Fibroblast of pulmonary artery (primary cell): ENCODE results near the gene EYA2.

Experiments
- DNase-seq: peaks from one replicate; pipeline ENCODE4 v3.0.0-alpha.2; 2010; ENCODE audit warnings: low read depth
- H3K4me3 ChIP-seq: replicated peaks from 2 replicates; pipeline ENCODE4 v1.5.1; 2011; ENCODE audit warnings: low read depth, mild to moderate bottlenecking, control low read depth, low read length, moderate library complexity
- TF ChIP-seq, protein P1 (sequence below): IDR thresholded peaks from 2 replicates; pipeline ENCODE4 v1.5.1; 2011; ENCODE audit warnings: mild to moderate bottlenecking, control low read depth, low read length, inconsistent platforms; ENCODE audit errors: missing control alignments

The EYA2 gene

DNA sequence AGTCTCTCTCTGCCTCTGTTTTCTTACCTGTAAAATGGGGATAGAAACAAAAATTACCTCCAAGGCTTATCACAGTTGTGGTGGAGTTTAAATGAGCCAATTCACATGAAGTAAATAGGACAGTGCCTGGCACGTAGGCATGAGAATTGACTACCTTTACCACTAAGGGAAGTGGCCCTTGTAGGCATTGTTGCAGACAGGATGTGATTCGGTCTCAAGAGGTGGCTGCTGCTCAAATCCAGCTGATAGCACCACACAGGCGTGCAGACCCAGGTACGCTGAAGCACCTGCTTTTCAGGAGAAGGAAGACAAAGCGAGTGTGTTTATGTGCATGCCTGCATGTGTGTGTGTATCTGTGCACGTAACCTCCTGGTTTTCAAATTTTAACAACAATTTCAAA lies 108.6 kb downstream of the EYA2 start:
- H3K4me3 ChIP-seq, result no peak overlapping the region
- no peak for DNase-seq
- TF ChIP-seq, protein P1, sequence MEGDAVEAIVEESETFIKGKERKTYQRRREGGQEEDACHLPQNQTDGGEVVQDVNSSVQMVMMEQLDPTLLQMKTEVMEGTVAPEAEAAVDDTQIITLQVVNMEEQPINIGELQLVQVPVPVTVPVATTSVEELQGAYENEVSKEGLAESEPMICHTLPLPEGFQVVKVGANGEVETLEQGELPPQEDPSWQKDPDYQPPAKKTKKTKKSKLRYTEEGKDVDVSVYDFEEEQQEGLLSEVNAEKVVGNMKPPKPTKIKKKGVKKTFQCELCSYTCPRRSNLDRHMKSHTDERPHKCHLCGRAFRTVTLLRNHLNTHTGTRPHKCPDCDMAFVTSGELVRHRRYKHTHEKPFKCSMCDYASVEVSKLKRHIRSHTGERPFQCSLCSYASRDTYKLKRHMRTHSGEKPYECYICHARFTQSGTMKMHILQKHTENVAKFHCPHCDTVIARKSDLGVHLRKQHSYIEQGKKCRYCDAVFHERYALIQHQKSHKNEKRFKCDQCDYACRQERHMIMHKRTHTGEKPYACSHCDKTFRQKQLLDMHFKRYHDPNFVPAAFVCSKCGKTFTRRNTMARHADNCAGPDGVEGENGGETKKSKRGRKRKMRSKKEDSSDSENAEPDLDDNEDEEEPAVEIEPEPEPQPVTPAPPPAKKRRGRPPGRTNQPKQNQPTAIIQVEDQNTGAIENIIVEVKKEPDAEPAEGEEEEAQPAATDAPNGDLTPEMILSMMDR, result no peak

DNA sequence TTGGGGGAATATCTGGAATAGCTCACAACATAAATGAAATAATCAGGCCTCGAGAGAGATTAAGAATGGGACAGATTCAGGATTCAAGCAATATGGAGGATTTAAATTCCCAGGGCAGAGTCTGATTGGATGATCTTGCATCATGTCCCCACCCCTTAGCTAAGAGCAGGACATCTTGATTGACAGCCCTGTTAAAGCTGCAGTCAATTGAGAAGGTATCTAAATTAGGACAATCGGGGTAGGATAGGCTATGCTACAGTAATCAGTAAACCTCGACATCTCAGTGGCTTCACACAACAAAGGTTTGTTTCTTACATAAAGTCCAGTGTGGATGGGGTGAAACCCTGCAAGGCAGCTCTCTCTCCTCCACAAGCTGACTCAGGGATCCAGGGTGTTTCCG lies 109.5 kb downstream of the EYA2 start:
- TF ChIP-seq, protein P1, result no peak
- no peak overlapping the region for H3K4me3 ChIP-seq
- no peak for DNase-seq

- H3K4me3 ChIP-seq, result no peak overlapping the region
- no peak for DNase-seq
- TF ChIP-seq, protein P1, result no peak
These were observed 113.4 kb downstream of the EYA2 start for GRCh38 chr20:47007826-47008655.

DNA sequence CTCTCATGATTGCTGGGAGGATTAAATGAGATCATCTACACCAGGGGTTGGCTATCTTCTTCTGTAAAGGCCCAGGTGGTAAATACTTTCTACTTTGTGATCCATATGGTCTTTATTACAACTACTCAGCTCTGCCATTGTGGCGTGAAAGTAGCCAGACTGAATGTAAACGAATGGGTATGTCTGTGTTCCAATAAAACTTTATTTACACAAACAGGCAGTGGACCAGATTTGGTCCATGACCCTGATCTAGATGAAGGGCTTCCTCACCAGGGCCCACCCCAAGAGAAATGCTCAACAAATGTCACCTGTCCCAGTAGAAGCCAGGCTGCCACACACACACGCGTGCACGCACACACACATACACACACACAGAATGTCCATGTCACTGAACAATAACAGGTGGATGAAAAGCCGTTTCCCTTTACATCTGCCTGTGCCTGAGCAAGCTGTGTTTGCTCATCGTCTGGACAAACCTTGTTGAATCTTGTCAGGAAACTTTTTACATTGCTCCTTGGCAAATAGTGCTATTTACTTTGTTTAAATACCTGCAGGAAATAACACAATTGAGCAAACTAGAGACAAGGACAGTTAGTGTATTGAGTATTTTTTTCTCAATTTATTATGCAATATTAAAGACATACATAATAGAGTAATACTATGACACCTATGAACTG lies 114.3 kb downstream of the EYA2 start:
- no peak overlapping the region for H3K4me3 ChIP-seq
- TF ChIP-seq, protein P1, result no peak
- no peak for DNase-seq

GRCh38 chr20:47009784-47010183 lies 115.1 kb downstream of the EYA2 start:
- DNase-seq, result no peak
- TF ChIP-seq, protein P1, result no peak
- H3K4me3 ChIP-seq, result no peak overlapping the region

GRCh38 chr20:47011984-47012383 lies 117.3 kb downstream of the EYA2 start:
- TF ChIP-seq, protein P1, result no peak

GRCh38 chr20:47013606-47014005 lies 119.0 kb downstream of the EYA2 start:
- H3K4me3 ChIP-seq, result no peak overlapping the region
- DNase-seq, result no peak
- TF ChIP-seq, protein P1, result no peak

More at GRCh38 chr20:47011984-47012383, 117.3 kb downstream of the EYA2 start:
- H3K4me3 ChIP-seq, result no peak overlapping the region
- no peak for DNase-seq
